NCI-H1930 (cell line): ENCODE results near the gene TRIM28.

ENCODE experiments used
- DNase-seq, 2 experiments: peaks; one replicate each; lab custom pipeline; 2025; lab: John Stamatoyannopoulos, UW

Gene TRIM28

DNA sequence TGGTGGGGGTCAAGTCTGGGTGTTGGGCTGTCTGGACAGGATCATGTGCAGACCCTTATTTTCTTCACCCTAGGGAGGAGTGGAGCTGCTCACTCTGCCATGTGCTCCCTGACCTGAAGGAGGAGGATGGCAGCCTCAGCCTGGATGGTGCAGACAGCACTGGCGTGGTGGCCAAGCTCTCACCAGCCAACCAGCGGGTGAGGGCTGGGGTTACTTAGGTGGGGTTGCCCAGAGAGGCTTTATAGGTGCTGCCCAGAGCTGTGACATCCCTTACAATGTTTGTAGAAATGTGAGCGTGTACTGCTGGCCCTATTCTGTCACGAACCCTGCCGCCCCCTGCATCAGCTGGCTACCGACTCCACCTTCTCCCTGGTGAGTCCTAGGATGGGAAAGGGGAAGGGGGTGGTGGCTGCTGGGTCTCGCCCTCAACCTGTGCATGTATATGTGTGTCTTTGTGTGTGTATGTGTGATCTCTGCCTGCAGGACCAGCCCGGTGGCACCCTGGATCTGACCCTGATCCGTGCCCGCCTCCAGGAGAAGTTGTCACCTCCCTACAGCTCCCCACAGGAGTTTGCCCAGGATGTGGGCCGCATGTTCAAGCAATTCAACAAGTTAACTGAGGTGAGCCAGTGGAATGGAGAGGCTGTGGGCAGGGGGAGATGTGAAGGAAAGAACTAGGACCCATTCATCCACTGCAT, 5.9 kb downstream of the TRIM28 start:
- no peak for DNase-seq

DNA sequence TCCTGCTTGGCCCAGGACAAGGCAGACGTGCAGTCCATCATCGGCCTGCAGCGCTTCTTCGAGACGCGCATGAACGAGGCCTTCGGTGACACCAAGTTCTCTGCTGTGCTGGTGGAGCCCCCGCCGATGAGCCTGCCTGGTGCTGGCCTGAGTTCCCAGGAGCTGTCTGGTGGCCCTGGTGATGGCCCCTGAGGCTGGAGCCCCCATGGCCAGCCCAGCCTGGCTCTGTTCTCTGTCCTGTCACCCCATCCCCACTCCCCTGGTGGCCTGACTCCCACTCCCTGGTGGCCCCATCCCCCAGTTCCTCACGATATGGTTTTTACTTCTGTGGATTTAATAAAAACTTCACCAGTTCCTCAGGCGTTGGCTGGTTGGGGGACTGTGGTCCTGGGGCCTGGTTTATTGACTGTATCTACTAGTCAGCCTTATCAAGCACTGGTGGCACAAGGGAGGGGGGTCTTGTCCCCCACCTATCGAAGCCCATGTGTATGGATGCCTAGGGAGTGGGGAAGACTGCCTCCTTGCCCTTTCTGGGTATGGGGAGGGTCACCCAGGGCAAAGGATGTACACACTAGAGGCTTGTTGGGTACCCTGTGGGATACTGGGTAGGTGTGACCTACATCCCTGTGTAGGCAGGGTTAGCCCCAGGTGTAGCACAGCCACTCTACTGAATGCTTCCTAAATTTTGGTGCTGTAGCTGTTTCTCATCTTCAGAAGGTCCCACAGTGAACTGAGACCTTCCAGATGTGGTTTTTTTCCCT, 6.7 kb downstream of the TRIM28 start:
- no peak for DNase-seq

DNA sequence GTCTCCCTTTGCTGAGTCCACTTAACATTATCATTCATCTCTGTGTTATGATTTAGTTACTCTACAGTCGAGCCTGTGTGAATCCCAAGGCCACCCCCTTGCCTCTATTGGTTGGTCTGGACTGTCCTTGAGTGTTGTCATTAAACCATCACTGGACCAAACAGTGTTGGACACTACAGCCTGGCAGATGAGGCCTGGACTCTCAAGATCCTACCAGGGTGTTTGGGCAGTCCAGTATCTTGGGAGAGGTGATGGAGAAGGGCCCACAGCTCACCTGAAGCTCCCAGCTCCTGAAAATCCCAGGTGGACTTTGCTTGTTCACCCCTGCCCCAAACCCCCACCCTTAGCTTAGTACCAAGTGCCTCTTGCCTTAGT, 7.2 kb downstream of the TRIM28 start:
- DNase-seq, result no peak

DNA sequence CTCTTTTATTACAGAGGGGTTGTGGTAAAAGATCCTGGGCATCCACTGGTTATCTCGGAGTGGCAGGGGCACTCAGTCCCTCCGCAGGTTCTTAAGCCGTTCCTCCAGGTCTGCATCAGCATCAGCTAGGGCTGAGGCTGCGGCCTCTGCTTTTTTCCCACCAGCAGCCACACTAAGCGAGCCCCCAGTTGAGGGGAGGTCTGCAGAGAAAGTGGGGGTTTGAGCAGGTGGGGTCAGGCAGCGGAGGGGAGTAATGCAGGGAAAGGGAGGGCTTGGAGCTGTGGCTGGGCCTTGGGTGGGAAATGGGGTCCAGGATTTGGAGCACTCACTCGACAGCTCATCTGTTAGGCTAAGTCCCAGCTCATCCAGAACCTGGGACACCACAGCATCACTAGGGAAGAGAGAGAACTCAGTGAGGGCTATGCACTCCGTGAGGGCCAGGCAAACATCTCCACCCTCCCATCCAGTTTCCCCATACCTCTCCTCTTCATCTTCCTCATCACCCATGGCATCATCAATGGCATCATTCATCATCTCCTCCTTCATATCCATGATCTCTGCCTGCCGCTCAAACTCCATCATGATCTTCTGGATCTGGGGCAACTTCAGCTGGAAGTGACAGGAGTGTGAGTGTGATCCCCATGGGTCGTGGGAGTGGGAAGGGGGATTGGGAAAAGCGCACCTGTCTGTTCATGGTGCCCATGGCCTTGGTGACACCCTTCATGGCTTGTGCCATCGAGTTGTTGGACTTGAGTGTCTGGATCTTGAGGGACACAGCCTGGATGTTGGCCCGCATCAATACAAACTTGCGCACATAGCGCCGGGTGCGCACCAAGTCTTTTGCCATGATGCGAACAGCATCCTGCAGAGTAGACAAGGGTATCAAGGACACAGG, 8.0 kb downstream of the TRIM28 start:
- no peak for DNase-seq

DNA sequence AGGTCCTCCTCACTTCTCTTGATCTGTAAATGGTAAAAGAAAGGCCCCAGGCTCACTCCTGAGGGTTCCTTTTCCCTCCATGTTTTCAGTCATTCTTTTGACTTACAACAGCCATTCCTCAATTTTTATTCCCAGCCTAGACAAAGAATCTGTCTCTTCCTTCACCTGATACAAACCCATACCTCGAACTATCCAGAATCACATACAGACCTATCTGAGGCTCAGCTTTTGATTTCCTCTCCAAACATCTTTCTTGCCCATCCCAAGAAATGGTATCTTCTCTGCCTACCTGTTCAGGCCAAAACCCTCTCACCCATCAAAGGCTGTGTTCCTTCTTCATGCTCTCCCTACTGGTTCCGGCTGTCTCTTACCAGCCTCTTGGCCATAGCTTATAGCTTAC, 8.8 kb downstream of the TRIM28 start:
- no peak for DNase-seq

DNA sequence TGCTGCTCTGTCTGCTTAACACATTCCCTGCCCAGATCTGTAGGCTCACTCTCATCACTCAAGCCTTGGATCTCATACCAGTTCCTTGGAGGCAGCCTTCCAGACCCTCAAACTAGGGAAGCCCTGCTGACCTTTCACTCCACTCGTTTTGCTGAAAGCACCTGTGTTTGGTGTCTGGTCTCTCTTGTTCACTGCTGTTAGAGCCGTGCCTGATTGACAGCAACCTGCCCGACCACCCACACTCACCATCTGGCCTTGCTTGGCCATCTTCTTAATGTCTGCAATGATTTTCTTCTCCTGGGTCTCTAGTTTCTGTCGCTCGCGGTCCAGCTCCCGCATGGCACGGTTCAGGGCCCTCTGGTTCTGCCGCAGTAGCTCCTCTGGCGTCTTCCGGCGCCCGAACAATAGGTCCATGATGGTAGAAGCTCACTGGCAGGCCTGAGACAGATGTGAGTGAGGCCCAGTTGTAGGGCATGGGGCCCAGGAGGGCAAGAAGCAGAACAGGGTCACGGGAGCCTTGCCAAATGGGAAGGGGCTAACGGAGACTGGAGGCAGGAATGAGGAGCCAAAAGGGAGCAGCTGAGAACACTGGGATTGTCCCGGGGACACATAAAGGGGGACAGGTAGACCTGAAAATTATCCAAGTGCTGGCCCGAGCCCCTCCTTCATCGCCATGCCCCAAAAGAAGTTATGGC, 10.1 kb downstream of the TRIM28 start:
- no peak for DNase-seq

DNA sequence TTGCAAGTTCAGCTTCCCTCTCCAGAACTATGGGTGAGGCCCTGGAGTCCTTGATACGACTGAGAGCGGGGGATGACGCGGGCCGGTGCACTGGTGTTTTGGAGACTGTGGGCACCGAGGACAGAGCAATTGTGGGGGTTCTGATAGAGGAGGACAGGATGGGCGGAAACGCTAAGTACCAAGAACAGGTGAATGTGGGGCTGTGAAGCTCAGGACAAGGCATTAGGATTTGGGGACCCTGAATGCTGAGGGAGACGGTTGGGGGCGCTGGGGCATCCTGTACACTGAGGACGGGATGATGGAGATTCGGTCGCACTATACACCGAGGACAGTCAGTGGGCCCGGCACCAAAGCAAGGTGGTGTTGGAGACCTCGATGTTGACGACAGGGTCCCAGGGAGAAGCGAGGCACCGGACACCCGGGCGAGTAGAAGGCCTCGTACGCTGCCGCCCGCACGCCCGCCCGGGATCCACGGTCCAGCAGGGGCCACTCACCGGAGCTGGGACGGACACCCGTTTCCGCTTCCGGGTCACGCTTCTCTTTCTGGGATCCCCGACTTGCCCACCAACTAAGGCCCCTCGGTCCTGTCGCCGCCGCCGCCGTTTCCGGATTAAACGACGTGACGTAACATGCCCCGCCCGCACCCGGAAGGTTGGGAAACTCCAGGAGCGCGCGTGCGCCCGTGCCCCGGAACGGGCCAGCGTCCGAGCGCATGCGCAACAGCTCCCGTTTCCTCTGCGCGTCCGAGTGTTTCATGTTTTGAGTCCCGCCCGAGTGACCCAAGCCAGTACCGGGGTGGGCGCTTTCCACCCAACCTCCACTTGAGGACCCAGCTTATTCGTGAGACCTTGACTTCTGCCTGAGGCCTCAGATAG, 10.9 kb downstream of the TRIM28 start, which contains the start of gene CHMP2A:
TSS of gene CHMP2A (minus strand) at position 612 of the 875 bp plus-strand sequence. CDS start 893 bp downstream, outside the sequence.
- DNase-seq, result no peak

DNA sequence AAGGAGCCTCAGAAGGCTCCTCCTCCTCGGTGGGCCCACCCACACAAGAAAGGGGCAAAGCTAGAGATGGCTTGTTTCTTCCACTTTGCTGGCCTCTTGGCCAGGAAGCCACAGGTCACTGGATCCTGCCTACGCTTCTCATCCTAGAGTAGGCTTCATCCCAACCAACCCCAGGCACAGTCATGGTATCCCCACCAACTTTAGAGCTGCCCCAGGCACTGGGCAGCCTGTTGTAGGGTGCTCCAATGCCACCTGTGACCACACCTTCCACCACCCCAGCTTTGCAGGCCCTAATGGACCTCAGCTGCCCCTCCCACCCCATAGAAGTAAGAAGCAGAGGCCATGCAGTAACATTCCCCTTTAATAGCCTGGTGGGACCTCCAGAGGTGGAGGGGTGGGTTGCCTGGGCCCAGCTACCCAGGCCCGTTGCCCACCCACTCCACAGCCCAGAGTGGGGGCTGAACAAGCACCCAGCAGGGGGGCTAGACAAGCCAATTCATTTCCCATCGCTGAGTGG, 11.6 kb downstream of the TRIM28 start:
- no peak for DNase-seq

DNA sequence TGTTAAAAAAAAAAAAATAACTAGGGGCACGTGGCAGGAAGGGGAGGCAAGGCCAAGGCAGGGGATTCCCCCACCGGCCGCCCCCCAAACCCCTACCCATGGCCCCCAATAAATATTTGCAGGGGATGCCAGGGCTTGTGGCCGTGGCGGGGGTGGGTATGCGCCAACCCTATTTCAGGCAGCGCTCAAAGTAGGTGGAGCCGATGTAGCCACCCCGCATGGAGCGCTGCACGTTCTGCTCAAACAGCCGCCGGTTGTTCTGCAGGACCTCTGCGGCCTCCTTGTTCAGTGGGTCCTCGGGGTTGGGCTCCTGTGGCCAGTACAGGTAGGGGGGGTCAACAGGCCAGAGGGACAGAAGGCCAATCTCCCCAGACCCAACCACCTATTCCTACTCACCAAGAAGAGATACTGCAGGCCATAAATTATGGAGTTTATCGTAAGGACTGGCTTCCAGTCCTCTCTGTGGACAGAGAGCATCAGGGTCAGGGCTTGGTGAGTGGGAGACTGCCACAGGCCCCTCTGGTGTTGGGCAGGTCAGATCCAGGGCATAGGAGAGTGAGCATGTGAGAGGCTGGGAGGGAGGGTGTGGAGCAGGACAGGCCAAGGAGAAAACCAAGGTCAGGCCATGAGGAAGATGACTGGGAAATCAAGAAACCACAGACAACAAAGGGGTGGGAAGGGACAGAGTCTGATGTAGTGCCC, 12.2 kb downstream of the TRIM28 start:
- DNase-seq, result no peak

DNA sequence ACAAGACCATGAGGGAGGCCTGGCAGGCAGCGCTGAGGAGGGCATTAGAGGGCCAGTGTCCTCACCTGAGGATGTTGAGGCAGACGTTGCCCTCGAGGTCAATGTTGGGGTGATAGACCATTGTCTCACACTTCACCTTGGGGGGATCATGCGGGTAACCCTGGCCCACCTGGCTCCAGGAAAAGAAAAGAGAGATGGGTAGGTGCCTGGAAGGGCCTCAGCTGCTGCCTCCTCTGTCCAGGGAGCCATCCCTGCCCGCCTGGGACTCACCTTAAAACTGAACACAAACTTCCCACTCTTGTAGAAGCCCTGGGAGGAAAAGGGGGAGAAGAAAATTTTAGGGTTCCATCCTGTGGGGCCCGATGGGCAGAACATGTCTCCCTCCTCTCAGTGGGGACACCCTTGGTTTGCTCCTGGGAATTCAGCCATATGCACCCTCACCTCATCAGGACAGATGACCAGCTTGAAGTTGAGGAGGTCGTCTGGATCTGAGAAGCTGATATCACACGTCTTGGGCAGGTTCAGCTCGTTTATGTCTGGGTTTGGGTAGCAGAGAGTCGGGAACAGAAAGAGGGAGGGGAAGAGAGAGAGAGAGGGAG, 12.9 kb downstream of the TRIM28 start:
- DNase-seq, result no peak

DNA sequence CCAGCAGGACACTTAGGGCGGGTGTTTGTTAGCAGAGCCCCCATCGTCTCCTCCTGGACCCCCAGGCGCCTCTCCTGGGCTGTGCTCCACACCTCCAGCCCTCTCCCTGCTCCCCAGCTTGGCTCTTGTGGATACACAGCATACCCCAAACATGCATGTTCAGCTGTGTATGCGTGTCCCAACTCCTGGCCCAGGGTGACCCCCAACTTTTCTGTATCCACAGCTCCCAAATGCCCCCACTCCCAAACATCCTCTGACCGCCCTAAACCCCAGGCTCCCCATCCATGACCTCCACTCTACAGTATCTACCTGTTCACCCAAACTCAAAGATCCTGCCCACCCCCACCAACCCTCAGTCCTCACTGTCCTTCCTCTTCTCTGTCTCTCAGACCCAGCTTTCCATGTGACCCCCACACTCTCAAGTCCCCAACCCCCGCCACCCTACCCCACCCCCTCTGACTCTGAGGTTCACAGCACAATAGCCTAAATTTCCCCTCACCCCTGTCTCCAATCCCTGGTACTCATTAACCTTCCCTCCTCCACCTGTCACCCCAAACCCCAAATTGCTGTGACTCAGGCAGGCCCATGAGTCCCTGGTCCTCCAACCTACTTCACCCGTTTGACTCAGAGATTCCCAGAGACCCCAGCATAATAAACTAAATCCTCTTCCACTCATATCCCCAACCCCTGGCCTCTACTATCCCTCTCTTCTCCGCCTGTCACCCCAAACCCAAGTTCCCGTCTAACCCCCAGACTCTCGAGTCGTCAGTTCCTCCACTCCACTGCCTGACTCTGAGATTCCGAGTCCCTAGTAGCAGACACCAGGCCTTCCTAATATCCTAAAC, 13.6 kb downstream of the TRIM28 start:
- no peak for DNase-seq

DNA sequence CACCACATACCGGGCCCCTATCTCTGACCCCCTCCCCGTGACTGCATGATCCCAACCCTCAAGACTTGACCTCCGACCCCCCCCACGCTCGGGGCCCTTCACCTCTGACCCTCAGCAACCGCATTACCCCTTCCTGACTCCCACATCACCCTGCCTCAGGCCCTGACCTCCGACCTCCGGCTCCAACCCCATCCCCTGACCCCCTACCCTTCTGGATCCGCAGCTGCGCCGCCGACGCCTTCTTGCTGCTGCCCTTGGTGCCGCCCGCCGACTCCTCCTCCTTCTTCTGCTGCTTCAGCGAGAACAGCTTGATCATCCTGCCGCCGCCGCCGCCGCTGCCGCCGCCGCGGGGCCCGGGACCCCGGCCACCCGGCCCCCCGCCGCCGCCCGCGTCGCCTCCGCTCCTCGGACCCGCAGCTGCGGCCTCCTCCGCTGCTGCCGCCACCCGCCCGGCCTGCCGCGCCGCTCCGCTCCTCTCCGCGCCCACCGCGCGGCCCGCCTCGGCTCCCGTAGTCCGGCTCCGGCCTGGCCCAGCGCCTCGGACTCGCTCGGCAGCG, 14.3 kb downstream of the TRIM28 start, which contains the start of gene UBE2M:
TSS of gene UBE2M (minus strand) at position 546 of the 557 bp plus-strand sequence. CDS start at position 316, 230 bp downstream.
- no peak for DNase-seq

DNA sequence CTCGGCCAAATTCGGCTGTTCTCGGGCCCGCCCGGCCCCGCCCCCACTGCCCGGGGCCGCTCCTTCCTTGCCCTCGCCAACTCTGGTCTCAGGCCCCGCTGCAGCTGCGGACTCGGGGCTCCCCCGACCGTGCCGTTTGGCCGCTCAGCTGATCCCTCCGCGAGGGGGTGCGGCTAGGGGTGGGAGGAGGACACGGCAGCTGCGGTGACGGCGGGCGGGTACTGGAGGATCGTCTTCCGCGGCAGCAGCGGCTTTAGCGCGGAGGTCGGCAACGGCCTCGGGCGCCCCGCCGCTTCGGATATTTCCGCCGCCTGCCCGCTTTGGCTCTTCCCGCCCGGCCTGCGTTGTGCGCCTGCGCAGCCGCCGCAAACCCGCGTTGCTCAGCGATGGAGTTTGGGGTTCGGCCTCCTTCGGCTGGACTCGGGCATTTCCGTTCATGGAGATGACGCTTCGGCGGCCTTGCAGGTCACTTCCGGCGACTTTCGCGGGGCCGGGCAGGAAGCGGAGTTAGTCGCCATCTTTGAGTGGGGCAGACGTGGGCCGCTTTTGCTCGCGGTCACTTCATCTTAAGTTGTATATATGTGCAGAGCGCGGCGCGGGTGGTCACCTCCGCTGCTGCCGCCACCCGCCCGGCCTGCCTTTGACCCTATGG, 14.9 kb downstream of the TRIM28 start:
- no peak for DNase-seq

DNA sequence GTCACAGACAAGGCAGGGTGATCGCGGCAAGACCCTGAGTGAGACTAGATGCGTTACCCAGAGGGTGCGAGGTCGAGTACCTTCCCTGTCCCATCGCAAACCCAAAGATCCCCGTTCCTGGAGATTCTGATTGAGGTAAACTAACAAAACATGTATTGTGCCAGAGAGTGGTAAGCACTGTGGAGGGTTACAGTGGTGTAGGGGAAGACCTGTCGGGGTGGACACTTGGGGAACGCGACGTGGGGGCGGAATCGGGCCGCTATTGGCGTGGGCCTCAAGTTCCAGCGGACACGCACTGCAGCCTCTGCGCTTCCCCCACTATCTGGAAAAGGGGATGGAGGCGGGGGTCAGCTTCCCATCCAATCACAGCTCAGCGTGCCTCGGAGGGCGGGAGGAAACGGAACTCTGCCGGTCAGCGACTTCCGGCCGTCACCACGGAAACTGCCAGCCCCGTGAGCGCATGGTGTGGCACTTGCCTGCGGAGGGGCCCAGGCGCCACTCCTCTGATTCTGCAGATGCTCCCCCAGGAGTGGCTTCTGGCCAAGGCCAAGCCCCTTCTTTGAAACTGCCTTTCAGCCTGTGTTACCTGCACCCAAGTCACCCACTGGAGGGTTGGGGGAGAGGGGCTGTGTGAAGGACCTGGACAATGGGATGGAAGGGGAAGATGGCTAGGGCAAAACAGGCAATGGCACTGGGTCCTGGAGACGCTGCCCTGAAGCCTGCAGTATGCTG, 15.6 kb downstream of the TRIM28 start:
- DNase-seq, result no peak

DNA sequence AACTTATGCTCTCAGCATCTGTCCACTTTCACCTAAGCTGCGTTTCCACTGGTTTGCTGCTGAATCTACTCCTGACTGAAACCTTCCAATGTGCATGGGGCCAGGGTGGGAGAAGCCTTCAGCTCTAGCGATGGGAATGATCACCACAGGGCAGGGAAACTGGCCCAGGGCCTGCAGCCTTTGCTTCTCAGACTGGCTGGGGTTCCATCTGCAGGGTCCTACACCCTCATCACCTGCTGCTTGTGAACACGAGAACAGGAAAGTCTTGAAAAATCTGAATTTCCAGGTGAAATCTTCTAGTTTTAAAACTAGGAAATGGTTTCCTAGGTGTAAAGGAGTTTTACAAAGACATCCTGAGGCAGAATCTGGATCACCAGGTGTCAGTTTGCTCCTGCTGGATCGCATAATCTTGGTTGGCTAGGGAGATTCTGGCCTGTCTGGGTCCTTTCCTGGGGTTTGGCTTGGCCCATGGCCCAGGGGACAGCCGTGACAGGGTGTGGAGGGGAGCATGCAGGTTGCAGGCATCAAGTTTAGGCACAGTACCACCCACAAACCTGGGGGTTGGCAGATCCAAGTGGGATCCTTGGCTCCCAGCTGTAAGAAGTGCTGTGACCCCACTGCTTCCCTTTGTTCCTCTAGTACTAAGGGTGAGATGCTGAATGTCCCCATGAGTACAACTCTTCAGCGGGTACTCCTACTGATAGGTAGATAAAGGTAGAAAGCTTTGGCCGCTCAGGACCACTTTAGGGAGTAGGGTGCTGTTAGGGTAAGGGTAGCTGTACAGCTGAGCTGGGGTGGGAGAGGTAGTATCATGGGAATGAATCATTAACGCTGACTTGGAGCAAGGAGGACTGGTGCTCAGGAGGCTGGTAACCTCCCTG, 16.4 kb downstream of the TRIM28 start:
- DNase-seq, result no peak

DNA sequence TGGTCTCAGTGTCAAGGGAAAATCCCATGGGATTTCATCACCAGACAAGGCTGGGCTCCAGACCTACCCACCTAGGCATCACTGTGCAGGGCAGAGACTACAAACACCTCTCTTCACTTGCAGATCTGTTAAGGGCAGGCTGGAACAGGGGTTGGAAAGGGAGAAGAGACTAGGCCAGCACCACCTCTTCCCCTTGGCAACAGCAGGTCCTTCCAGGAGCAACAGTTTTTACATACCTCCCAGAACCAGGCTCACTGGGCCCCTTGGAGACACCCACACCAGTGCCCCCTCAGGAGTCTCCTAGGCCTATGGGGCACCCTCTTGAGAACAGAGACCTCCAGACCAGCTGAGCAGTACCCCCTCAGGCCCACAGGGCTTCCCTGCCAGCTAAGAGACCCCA, 17.1 kb downstream of the TRIM28 start:
- no peak for DNase-seq
